ENCODE results near the gene ZNF148.

Gene ZNF148

DNA sequence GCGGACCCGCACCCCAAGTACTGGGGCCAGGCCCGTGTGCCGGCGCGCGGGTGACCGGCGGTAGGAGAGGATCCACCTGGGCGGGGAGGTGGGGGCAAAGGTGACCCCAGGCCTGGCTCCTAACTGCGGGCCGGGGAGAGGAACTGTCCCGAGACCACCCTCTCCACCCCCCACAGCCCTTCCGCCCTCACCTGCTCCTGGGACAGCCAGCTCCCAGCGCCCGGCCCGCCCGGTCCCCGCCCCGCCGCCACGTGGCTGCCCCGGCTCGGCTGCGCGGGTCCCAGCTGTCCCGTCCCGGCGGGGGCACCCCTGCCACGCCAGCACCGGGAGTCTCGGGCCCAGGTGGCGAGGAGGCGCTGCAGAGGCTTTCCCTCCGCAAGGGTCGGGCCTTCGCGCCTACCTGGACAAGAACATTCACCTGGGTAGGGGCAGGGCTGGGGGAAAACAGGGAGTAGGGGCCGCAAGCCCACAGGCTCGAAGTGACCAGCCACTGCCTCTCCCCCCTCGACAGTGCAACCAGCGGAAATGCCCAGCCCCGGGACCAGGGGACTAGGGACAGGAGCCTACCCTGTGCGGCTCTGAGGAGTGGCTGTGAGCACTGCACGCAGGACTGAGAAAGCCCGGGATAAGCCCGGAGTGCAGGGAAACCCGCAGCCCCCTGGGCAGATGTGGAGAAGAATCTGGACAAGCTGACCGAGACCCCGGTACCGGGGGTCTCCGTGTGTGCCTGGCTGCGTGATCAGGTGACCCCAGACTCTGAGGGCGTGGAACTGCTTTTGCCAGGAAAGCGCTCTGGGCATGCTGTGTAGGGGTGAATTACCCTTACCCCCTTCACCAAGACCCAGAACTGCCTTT, 162.4 kb downstream of the ZNF148 start, which contains the start of gene SLC12A8:
Gene SLC12A8, minus strand, starts transcription at position 240 of the 855 bp plus-strand sequence. CDS start 1,399 bp downstream, outside the sequence.
- no peak for DNase-seq

DNA sequence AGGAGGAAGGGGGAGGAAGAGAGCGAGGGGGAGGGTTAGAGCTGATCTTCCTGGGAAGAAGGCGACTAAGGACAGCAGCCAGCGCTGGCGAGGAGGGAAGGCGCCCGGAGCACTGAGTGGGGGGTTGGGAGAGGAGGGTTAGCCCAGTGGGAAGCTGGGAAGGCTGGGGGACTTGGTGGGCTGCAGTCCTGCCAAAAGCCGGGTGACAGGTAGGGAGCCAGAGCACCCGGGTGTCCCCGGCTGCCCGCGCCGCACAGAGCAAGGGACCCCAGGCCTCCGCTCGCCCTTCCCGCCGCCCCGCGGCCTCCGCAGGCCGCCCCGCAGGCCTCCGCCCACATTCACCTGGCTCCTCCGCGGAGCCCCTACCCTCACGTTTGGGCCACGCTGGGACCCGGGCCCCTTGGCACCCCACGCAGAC, 163.0 kb downstream of the ZNF148 start:
- no peak for DNase-seq

DNA sequence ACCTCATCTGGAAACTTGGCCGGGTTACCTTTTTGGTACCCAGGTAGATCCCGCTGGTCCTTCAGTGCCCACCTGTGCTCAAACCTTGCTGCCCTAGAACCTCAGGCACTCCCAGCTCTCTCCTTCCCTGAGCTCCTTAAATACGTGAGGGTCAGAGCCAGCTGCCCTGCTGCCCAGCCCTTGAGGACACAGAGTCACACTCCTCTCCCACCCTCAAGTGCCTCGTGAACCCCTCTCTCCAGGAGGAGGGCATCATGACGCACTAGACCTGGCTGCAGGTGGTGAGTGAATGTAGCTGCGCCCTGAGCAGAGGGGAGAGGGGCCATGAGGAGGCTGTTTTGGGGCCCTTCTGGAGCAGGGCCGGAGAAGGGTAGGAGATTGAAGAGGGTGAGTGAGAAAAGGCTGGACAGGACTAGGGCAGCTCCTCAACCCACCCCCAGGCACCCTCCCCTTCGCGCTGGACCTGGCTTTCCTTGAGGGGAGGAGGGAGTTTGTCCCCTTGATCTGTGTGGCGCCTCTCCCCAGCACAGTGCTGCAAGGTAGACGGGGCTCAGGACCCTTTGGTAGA, 163.5 kb downstream of the ZNF148 start:
- no peak for DNase-seq

DNA sequence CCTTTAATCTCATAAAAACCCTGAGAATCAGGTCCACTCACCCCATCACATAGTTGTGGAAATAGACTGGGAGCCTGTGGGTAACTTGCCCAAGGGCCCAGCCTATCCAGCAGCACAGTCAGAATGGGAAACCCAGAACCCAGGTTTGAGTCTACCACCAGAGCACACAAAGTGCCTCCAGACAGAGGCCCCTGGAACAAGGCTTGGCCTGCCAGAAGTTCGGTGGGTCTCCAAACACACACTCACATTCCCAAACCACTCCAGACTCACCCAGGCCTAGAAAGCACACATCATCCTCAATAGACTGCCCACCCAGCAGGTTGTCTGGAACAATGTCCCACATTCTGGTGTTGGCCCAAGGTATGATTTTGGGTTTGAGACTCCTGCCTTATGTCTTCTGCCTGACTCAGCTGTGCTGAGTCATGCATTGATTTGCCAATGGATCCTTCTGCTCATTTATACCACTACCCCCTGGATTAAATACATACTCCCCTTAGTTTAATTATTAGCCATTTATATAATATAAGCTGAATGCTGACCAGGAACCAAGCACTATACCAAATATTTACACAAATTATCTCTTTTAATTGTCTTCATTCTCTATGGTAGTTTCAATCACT, 167.1 kb downstream of the ZNF148 start:
- DNase-seq = no peak

DNA sequence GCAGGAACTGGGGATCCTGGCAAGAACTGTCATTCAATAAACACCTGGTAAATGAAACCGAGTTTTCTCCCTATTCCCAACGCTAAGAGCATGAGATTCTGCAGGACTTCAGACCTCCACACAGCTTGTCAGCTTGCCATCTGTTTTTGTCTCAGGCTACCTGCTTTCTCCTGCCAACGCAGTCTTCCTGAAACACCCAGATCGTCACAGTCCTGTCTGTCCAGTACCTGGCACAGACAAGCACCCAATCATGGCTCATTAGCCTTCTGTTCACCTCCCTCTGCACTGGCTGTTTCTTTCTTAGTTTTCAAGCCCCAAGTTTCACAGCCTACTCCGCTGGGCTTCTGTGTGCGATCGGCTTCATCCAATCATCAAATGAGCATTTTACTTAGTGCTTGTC, 167.6 kb downstream of the ZNF148 start:
- DNase-seq = no peak

DNA sequence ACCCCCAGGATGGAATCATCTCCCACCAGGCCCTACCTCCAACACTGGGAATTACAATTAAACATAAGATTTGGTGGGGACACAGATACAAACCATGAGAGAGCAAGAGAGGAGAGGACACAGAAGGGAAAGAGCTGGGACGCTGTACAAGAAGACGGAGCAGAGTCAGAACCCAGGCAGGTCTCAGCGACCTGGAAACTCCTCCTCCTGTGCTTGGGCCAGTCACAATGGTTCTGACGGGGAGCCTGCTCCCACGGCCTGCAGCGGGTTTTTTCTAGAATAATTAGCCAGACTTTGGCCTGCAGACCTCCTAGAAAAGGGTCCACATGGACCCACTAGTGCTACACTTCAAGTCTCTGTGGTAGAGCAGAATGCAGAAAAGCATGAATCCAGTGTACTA, 168.2 kb downstream of the ZNF148 start:
- no peak for DNase-seq

DNA sequence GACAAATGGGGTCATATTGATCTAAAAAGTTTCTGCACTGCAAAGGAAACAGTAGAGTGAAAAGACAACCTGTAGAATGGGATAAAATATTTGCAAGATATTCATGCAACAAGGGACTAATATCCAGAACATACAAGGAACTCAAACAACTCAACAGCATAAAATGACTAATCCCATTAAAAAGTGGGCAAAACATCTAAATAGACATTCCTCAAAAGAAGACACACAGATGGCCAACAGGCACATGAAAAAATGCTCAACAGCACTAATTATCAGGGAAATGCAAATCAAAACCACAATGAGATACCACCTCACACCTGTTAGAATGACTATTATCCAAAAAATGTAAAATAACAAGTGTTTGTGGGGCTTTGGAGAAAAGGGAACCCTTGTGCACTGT, 171.4 kb downstream of the ZNF148 start:
- no peak for DNase-seq

DNA sequence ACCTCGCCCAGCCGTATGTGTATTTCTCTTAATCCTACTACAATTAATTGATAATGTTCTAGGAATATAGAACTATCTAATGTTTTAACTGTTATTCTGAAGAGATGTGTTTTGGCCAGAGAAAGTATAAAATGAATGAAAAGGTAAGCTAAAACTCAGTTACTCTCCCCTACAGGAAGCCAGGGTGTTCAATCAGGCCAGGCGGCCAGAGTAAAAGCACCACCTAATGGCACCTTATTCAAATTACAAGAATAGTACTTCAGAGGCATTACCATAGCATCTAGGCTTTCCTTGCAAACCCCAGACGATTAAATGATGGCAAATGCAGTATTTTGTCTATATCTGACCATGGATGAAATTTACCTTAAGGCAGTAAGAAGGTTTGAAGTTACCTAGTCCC, 172.9 kb downstream of the ZNF148 start:
- peak; percentile 14 for DNase-seq

DNA sequence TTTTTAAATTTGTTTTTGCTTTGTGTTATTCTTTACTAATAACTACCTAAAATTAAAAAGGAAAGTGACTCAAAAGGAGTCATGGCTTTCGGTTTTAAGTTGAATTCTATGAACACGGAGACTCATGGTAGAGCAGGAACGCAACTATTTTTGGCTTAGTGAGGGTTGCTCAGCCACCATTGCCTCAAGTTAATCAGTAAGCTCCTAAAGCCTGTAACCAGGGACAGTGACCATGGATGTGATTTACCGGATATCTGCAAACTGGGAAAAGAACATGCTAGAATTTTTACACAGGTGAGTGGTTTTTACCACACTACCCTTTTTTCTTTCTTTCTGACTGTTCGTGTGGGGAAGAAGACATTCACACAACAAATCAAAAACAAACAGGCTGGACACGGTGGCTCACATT, 174.4 kb downstream of the ZNF148 start:
- no peak for DNase-seq

DNA sequence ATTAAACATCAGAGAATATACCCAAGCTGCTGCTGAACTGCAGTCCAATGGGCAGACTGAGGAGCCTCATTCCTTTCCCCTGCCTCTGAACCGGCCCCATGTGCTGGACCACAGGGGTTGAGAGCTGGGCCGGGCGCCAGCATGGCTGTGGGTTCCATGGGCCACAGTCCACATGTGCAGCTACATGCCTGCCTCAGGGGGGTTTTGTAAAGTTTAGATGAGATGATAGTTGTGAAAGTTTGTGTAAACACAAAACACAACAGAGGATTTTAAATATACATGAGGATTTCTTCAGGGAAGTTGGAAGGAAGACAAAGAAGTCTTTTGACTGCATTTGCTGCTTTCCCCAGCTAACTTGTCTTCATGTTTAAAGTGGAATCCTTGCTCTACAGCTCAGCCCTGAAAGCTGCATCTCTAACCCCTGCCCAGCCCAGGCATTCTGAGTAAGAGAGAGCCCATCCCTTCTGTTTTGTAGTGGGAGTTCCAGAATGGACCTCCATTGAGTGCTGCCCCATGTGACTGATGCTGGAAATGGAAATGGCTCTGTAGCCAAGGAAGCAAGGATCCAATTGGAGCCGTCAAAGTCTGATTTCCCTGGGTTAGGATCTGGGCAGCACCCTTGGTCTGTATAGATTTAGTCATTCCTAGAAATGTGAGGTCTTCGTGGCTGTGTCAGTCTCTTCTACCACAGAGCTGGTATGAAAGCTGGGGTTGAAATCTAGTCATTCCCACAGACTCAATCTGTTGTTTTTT, 180.1 kb downstream of the ZNF148 start:
- DNase-seq = no peak

DNA sequence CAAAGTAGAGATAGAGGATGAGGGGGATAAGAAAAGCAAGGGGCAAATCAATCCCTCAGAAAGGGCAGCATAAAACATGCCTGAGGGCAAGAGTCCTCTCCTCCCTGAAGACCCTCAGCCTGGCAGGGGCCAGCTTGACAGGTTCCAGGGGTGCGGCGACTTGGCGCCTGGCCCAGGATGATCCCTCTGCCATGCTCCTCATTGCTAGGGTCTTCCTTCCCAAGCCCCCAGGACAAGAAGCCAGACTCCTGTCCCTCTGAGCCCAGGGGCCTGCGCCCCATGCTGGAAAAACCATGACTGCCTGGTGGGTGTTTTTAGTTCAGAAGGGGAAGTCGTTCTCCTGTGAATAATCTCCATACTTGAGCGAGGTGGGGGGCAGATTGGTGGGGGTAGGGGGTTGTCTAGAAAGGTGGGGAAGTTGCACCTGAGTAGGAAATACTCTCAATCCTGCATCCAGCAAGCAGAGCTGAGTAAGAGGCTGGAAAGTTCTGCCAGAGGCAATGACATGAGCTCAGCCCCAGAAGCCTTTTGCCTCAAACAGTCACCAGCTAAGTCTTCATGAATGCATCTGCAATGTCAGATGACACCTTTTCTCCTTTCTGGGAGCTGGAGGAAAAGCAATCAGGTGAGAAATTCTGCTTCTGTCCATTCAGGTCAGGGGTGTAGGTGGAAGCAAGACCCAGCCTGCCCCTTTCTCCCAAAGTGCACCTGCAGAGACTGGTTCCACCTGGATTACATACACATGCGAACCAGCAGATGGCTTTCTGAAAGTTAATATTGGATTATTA, 180.9 kb downstream of the ZNF148 start:
- DNase-seq = no peak

DNA sequence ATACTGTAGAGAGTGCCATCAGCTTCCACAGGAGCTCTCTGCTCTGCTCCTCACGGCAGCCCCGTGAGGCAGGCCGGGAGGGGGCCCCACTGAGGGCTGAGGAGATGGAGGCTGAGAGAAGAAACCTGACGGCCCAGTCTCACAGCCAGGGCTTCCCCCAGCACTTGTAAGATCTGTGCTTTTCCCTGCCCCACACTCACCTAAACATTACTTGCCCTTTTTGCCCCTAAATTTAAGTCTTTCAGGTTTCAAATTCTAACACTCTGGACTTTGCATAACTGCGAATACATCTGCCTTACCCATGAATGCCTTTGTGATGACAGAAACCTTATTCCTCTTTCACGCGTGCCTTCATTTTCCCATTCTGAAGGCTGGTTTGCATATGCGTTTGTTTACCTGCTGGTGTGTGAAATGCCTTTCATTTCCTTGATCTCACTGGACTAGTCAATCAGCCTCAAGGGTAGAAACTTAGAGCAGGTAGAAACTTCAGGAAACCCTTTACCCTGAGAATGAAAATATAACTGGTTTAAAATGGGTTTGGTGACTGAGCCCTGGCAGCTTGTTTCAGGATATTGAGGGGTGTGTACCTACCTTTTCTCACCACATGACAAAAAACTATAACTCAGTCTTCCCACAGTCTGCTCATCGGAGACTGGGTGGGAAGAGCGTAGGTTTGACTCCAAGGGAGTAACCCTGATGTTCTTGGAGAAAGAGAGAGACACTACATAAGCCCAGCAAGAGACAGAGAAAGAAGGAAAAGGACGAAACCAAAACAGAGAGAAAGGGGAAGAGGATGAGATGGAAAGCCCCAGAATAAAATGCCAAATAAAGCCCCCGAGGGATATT, 182.7 kb downstream of the ZNF148 start:
- peak; percentile 78 for DNase-seq

DNA sequence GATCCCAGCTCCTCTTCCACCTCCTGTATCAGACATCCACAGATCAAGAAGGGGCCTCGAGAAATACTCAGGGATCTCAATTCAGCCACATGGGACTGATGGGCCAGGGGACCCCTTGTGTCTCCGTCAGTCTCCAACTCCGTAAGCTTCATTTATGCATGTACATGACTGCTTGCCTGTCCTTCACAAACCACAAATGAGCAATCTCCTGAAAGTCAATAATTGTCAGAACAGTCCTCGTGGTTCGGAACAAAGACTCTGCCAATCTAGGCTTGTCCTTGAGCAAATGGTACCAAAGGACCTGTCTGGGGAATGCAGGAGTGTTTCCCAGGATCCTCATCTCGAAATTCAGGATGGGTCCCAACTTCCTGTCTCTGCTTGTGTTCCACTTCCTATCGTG, 183.4 kb downstream of the ZNF148 start:
- no peak for DNase-seq

DNA sequence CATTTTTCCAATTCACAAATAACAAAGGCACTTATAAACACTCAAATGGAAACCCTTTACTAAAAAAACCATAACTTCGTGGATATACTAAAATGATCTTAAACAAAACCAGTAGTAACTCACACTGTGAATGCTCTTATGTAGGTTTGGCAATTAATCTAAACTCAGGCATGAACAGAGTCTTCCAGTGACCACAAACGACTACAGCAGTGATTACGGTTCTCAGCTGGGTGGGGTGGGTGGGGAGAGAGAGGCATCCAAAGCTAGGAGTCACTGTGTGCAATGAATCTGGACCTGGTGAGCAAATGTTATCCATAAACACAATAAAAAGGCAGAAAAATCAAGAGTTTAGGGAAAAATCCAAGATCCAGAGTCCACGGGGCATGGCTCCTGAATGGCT, 183.9 kb downstream of the ZNF148 start:
- no peak for DNase-seq

DNA sequence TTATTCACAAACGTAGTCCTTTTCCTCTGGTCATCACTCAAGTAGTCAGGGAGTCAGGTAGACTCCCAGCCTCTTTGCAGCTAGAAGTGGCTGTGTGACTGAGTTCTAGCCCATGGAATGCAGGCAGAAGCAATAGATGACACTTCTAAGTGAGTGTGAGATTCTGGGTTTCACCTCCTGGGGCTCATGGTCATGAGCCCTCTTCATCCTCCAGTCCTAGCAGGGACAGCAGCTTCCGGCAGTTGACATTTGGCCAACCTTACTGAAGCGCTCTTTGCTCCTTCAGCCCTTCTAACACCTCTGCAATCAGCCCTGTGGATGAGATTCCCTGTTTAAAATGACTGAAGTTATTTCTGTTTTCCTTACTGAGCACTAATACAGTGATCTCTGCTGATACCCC, 184.3 kb downstream of the ZNF148 start:
- DNase-seq = no peak

DNA sequence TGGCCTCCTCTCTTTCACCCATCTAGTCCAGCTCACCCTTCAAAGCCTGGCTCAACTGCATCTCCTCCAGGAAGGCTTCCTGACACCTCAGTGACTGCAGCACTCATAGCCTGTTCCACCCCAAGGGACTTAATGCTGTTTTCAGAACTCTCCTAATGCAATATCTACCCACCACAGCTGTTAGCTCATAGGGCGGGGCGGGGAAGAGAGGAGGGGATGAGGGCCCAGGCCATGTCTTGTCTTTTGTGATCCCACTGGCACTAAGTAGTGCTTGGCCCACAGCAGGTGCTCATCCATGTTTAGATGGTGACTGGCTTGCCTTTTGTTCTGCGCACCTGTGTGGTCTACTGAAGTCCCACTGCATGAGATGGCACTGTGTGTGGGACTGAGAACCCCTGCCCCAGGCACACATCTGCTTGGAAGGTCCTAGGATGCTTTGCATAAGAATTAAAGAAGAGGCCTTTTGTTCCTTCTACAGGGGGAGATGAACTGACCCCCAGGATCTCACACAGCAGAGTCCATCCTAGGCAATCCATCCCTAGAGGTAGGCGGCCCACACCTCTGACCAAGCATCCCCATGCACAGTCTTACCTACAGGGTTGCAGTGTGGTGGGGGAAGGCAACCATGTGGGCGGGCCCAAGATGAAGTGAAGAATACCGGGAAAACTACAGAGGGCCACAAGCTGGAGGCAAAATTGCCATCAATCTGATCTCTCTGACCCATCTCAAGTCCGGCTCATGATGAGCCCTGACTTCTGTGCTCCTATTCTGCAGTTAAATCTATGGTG, 185.6 kb downstream of the ZNF148 start:
- DNase-seq = no peak

DNA sequence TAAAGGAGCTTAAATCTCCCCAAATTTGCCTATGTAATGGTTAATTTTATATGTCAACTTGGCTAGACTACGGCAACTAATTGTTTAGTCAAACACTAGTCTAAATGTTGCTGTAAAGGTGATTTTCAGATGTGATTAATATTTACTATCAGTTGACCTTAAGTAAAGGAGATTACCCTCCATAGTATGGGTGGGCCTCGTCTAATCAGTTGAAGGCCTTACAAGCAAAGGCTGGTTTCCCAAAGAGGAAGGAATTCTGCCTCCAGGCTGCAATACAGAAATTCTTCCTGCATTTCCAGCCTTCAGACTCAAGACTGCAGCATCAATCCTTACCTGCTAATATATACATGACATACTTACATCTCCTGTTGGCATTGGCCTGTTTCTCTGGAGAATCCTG, 186.2 kb downstream of the ZNF148 start:
- DNase-seq = no peak

DNA sequence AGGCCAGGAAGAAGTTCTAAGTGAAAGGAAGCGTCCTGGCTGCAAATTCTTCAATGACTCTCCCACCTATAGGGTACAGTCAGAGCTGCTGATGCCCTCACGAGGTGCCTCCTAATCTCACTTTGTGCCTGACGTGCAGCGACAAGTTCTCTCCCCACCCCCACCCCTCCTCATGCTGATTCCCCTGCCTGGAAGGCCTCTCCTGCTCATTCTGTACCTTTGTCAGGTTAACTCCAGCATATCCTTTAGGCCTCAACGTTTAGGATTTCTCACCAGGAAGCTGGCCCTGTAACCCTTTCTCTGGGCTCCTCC, 187.6 kb downstream of the ZNF148 start:
- no peak for DNase-seq

DNA sequence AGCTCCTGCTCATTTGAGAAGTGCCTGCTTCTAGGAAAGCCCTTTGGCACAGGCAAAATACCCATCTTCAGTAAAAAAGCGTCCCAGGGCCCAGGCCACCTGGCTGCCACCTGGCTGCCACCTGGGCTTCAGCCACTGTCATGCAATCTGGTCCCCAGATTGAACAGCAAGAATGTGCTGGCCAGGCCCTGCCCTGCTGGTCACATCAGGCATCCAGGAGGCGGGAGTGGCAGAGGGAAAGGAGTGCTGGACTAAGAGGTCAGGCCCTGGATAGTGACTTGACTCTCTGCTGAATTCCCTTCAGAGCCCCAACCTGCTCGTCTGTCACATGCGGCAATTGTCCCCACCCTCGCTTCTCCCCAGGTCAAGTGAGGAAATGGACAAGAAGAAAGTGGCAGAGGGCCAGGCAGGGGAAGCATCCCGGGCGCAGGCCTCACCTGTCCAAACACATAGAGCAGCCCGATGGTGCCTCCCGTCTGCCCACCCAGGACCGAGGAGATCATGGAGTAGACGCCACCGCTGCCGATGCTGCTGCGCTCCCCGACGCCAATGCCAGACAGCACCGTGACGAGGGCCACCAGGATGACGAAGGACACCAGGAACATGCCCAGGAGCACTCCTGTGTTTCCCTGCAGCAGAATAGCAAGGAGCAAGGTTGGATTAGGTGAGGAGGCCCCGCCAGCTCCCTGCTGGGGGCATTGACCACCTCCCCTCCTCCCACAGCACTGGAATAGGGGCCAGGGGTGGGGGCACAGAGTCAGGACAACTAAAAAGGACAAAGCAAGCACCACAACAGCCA, 188.1 kb downstream of the ZNF148 start:
- no peak for DNase-seq

DNA sequence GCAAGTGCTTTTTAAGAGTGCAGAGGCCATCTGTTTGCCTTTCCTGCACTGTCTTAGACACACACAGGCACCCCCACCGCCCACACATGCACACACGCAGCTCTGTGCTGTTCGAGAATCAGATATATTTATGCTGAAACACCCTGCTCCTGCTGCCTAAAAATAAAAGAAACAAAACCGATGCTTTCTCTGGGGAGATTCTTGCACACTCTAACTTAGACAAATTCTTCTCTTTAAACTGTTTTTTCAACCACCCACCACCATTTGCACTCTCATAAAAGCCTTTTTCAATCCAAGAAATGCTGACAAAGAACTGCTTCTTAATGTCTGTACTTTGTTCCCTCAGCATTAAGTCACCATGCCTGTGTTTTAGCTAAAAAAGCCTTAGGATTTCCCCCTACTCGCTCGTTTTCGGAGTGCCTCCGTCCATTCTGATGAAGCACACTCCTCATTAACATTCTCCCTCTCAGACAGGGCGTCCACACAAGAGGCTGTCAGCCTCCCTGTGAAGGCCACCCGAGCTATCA, 188.8 kb downstream of the ZNF148 start:
- no peak for DNase-seq

All from NCI-H526 treated with DMSO at 0.1 percent for 48 hours (cell line).